Endothelial cell (in vitro differentiated cells): Measurements from ENCODE around the gene MYBBP1A. TPM values are rescaled to one million over a fixed set of nuclear protein-coding genes. Genes with fewer than 3 reads are reported as not detected.

Experiments used
- DNase-seq: peaks from one replicate; pipeline ENCODE4 v3.0.0; 2021; ENCODE audit warnings: low spot score
- H3K27ac Mint-ChIP-seq: one replicate; pipeline ENCODE4 v1.8.0; 2021; ENCODE audit warnings: mixed read lengths, inconsistent platforms; ENCODE audit not compliant: unreplicated experiment
- H3K27me3 Mint-ChIP-seq: one replicate; pipeline ENCODE4 v1.8.0; 2021; ENCODE audit warnings: mild to moderate bottlenecking, moderate library complexity, mixed read lengths, inconsistent platforms; ENCODE audit not compliant: unreplicated experiment
- H3K36me3 Mint-ChIP-seq: one replicate; pipeline ENCODE4 v1.8.0; 2021; ENCODE audit warnings: mild to moderate bottlenecking, low read depth, mixed read lengths, inconsistent platforms; ENCODE audit not compliant: unreplicated experiment
- H3K4me1 Mint-ChIP-seq: one replicate; pipeline ENCODE4 v1.8.0; 2021; ENCODE audit warnings: mild to moderate bottlenecking, mixed read lengths, inconsistent platforms; ENCODE audit not compliant: unreplicated experiment
- H3K4me3 Mint-ChIP-seq: one replicate; pipeline ENCODE4 v1.8.0; 2021; ENCODE audit warnings: mild to moderate bottlenecking, mixed read lengths, inconsistent platforms; ENCODE audit not compliant: unreplicated experiment
- H3K9me3 Mint-ChIP-seq: one replicate; pipeline ENCODE4 v1.8.0; 2021; ENCODE audit warnings: mixed read lengths, inconsistent platforms; ENCODE audit not compliant: unreplicated experiment
- CTCF ChIP-seq: fragments of 200-600 bp; sonication (generic); IDR thresholded peaks from one replicate; pipeline ENCODE4 v1.5.0; 2021; ENCODE audit warnings: antibody characterized with exemption; ENCODE audit not compliant: unreplicated experiment
- total RNA-seq: library from RNA; stranded (reverse); fragmentation: NEBNext Ultra II Directional; extraction: Animal tissue kit (Norgen Biotek cat#: 25700); gene quantifications from one replicate; pipeline ENCODE4 v1.2.1, GENCODE V29; 2021; ENCODE audit not compliant: unreplicated experiment

MYBBP1A gene
- total RNA-seq, 1 donor from 2014 or later, result 32.4 TPM

GRCh38 chr17:4501295-4501949 is 53.8 kb downstream of the MYBBP1A start:
- Mint-ChIP-seq H3K36me3 (peaks cover 12% of the 10 kb centered on the region), H3K4me3 (peak overlapping the region; percentile 99), H3K27ac (peak overlapping the region; percentile 91), H3K9me3 (no peaks in the 10 kb centered on the region), H3K27me3 (peaks cover 20% of the 10 kb centered on the region), H3K4me1 (peaks cover 58% of the 10 kb centered on the region)
- TF ChIP-seq CTCF, result no peak
- DNase-seq, result peak; percentile 58

GRCh38 chr17:4500191-4500571 is 55.0 kb downstream of the MYBBP1A start:
- Mint-ChIP-seq H3K4me3 (peak overlapping the region; percentile 99), H3K9me3 (no peaks in the 10 kb centered on the region), H3K27ac (peak overlapping the region; percentile 91), H3K27me3 (peaks cover 23% of the 10 kb centered on the region), H3K36me3 (peaks cover 12% of the 10 kb centered on the region), H3K4me1 (peaks cover 49% of the 10 kb centered on the region)
- DNase-seq, result no peak
- no peak for TF ChIP-seq CTCF

GRCh38 chr17:4499431-4500190 is 55.6 kb downstream of the MYBBP1A start:
- Mint-ChIP-seq H3K27ac (peak overlapping the region; percentile 91), H3K4me3 (peak overlapping the region; percentile 99), H3K9me3 (no peaks in the 10 kb centered on the region), H3K4me1 (peaks cover 44% of the 10 kb centered on the region), H3K36me3 (peaks cover 12% of the 10 kb centered on the region), H3K27me3 (peaks cover 20% of the 10 kb centered on the region)
- peak; percentile 44 for DNase-seq
- TF ChIP-seq CTCF, result no peak

- no peak for TF ChIP-seq CTCF
- peaks cover 12% of the 10 kb centered on the region for H3K36me3 Mint-ChIP-seq
- peak; percentile 73 for DNase-seq
- peaks cover 35% of the 10 kb centered on the region for H3K4me1 Mint-ChIP-seq
- H3K4me3 Mint-ChIP-seq, result peak within 1 kb of the TSS; percentile 99
- H3K27me3 Mint-ChIP-seq, result peaks cover 21% of the 10 kb centered on the region
- no peaks in the 10 kb centered on the region for H3K9me3 Mint-ChIP-seq
- H3K27ac Mint-ChIP-seq, result peak within 1 kb of the TSS; percentile 81
Measured at GRCh38 chr17:4498461-4499397, 56.5 kb downstream of the MYBBP1A start, which contains the start of gene SPNS2. Gene SPNS2, plus strand, starts transcription at chr17:4498881. Its CDS starts 167 bp downstream, at chr17:4499048.
